Body of pancreas (tissue), 4 donors: ENCODE measurements around the gene SH3GL3. TPM values are rescaled to one million over a fixed set of nuclear protein-coding genes. Genes with fewer than 3 reads are reported as not detected.

Experiments
- ATAC-seq: fragments of 150-250 bp; one replicate; pipeline ENCODE4 v1.9.1; 2016
- DNase-seq, 4 donors: peaks; one replicate each; pipeline ENCODE4 v3.0.0-alpha.2; 2019
- H3K27ac ChIP-seq, 4 donors: fragments of 200-600 bp; sonication (generic); 1 replicate in 3 of 4; 2 replicates in 1 of 4; pipeline versions ENCODE4 v1.5.1 to v1.6.1; 2016 to 2019; ENCODE audit warnings: mild to moderate bottlenecking in 1 of 4, mixed read lengths in 1 of 4, moderate library complexity in 1 of 4
- H3K27me3 ChIP-seq, 2 donors: fragments of 200-600 bp; sonication (generic); one replicate each; pipeline ENCODE4 v1.6.0; 2016; ENCODE audit warnings: mild to moderate bottlenecking in 1 of 2
- H3K36me3 ChIP-seq, 2 donors: fragments of 200-600 bp; sonication (generic); replicated peaks in 1 of 2; 2 replicates each; pipeline ENCODE4 v1.5.1; 2016; ENCODE audit warnings: low read depth in 2 of 2; ENCODE audit not compliant: insufficient read depth in 1 of 2
- H3K4me1 ChIP-seq: fragments of 200-600 bp; sonication (generic); one replicate; pipeline ENCODE4 v1.6.0; 2016
- H3K4me3 ChIP-seq, 2 donors: fragments of 200-600 bp; sonication (generic); 1 replicate in 1 of 2; 2 replicates in 1 of 2; pipeline ENCODE4 v1.5.1; 2016 to 2019
- H3K9me3 ChIP-seq, 3 donors: fragments of 200-600 bp; sonication (generic); 1 replicate in 2 of 3; 2 replicates in 1 of 3; pipeline ENCODE4 v1.5.1; 2016
- POLR2A ChIP-seq, 3 donors: fragments of 450-650 bp; IDR thresholded peaks; one replicate each; pipeline ENCODE4 v1.6.1; 2016; ENCODE audit warnings: antibody characterized with exemption in 3 of 3, mild to moderate bottlenecking in 2 of 3
- WGBS, 2 donors: methylation state at CpG; one replicate each; pipeline ENCODE4 v1.1.5; 2017; 5-methylcytosine and 5-hydroxymethylcytosine counted together
- intact Hi-C: fragments of 100-400 bp; cut with DNase I; formaldehyde crosslinking; loops from one replicate; pipeline ENCODE4 v1.15.1; 2023
- total RNA-seq, 2 donors: library from RNA; depleted of rRNA; stranded (reverse); fragments of >200 nt; gene quantifications; one replicate each; pipeline ENCODE4 v1.1.0, GENCODE V29; 2016
- TF ChIP-seq, protein P1 (sequence below), 7 experiments: fragments of 450-650 bp in 4 of 7; fragments of 200-600 bp in 3 of 7; sonication (generic) in 3 of 7; IDR thresholded peaks; one replicate each; pipeline ENCODE4 v1.5.1; 2016 to 2019; ENCODE audit warnings: antibody characterized with exemption in 7 of 7

SH3GL3 gene
- total RNA-seq, 2 donors from 2014 or later: 2.3 TPM; not detected in 1

DNA sequence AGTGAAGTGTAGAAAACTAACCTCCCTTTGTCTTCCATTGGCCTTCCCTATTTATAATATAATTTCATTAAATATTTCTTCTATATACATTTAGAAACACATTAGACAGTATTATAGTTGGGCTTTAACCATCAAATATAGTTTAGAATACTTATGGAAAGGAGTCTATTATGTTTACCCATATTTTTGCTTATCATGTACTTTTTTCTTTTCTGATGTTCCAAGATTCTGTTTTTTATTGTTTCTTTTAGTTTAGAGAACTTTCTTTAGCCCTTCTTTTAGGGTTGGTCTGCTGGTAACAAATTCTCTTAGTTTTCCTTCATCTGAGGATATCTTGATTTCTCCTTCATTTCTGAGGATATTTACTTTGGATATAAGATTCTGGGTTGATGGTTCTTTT, 23.7 kb downstream of the SH3GL3 start:
- no peak for TF ChIP-seq POLR2A (IDR thresholded peaks at IDR 0.05)
- TF ChIP-seq, protein P1, sequence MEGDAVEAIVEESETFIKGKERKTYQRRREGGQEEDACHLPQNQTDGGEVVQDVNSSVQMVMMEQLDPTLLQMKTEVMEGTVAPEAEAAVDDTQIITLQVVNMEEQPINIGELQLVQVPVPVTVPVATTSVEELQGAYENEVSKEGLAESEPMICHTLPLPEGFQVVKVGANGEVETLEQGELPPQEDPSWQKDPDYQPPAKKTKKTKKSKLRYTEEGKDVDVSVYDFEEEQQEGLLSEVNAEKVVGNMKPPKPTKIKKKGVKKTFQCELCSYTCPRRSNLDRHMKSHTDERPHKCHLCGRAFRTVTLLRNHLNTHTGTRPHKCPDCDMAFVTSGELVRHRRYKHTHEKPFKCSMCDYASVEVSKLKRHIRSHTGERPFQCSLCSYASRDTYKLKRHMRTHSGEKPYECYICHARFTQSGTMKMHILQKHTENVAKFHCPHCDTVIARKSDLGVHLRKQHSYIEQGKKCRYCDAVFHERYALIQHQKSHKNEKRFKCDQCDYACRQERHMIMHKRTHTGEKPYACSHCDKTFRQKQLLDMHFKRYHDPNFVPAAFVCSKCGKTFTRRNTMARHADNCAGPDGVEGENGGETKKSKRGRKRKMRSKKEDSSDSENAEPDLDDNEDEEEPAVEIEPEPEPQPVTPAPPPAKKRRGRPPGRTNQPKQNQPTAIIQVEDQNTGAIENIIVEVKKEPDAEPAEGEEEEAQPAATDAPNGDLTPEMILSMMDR (IDR thresholded peaks at IDR 0.05): no peak
- ATAC-seq (no peak), DNase-seq (no peak)
- H3K27me3 ChIP-seq: no peaks in the 10 kb centered on the region
- H3K4me3 ChIP-seq: no peak overlapping the region
- H3K27ac ChIP-seq: no peak overlapping the region
- intact Hi-C loops: no loop called here
- H3K9me3 ChIP-seq: no peaks in the 10 kb centered on the region
- H3K36me3 ChIP-seq: no peaks in the 10 kb centered on the region
- H3K4me1 ChIP-seq: no peaks in the 10 kb centered on the region

DNA sequence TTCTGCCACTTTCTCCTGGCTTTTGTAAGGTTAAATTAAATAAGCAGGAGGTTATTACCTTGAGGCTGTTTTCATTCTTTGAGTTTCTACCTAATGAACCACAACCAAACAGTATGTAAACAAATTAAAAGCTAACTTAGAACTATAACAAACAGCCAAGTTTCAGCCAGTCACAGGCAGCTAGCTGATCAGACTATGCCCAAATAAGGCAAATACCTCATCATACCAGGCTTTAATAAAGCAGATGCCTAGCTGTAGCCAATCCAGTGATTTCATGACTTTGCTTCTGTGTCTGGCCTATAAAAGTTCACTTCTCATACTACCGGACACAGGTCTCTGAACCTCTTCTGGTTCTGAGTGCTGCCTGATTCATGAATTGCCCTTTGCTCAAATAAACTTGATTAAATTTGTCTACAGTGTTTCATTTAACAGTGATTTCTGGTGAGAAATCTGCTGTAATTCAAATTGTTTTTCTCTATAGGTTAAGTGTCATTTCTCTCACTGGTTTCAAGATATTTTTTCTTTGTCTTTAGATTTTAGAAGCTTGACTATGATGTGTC, 24.2 kb downstream of the SH3GL3 start:
- intact Hi-C loops: no loop called here
- no peaks in the 10 kb centered on the region for H3K9me3 ChIP-seq
- no peaks in the 10 kb centered on the region for H3K4me1 ChIP-seq
- 96 to 100% methylated on average over 1 of the region's 1 CpG for WGBS, 2 donors
- H3K27me3 ChIP-seq: no peaks in the 10 kb centered on the region
- no peak overlapping the region for H3K4me3 ChIP-seq
- DNase-seq: no peak
- H3K27ac ChIP-seq: no peak overlapping the region
- ATAC-seq: no peak
- no peaks in the 10 kb centered on the region for H3K36me3 ChIP-seq
- TF ChIP-seq, protein P1 (IDR thresholded peaks at IDR 0.05): no peak
- TF ChIP-seq POLR2A (IDR thresholded peaks at IDR 0.05): no peak

DNA sequence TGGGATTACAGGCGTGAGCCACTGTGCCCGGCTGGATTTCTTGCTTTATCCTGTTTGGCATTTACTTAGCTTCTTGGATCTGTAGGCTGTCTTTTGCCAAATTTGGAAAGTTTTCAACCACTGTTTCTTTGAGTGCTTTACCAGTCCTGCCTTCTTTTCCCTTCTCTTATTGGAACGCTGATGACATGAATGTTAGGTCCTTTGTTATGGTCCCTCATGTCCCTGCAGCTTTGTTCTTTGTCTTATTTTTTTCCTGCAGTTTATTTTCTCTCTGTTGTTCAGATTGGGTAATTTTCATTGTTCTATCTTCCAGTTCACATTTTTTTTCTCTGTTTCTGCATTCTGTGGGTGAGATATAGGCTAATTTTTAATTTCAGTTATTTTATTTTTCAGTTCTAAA, 25.0 kb downstream of the SH3GL3 start:
- TF ChIP-seq POLR2A (IDR thresholded peaks at IDR 0.05): no peak
- TF ChIP-seq, protein P1 (IDR thresholded peaks at IDR 0.05): no peak
- no peak overlapping the region for H3K27ac ChIP-seq
- 78 to 90% methylated on average over 3 of the region's 3 CpGs for WGBS, 2 donors
- no peak overlapping the region for H3K4me3 ChIP-seq
- no peaks in the 10 kb centered on the region for H3K27me3 ChIP-seq
- ATAC-seq (no peak), DNase-seq (no peak)
- no peaks in the 10 kb centered on the region for H3K9me3 ChIP-seq
- intact Hi-C loops: no loop called here
- peaks cover 2% of the 10 kb centered on the region for H3K4me1 ChIP-seq
- no peaks in the 10 kb centered on the region for H3K36me3 ChIP-seq

DNA sequence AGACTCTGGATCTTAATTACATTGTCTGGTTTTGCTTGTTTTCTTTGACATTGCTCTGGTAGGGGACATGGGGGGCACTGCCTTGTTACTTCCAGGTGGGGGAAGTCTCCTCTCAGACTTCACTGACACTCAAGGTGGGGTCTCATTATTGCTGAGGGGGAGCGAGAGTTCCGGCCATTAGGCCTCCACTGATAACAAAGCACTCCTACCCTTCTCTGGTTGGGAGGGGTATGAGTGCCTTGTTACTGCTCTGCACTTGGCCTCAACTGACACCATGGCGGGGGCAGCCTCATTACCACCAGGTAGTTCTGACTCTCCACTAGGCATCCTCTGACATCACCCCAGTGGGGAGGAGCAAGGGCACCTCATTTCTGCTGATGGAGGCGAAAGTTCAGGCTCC, 25.7 kb downstream of the SH3GL3 start:
- Histone ChIP-seq H3K36me3 (no peaks in the 10 kb centered on the region), H3K9me3 (no peaks in the 10 kb centered on the region), H3K27ac (no peak overlapping the region), H3K4me3 (no peak overlapping the region), H3K4me1 (peaks cover 5% of the 10 kb centered on the region), H3K27me3 (no peaks in the 10 kb centered on the region)
- DNase-seq (no peak), ATAC-seq (no peak)
- intact Hi-C loops: no loop called here
- WGBS, 2 donors: 79 to 85% methylated on average over 3 to 4 of the region's 4 CpGs
- TF ChIP-seq, protein P1 (IDR thresholded peaks at IDR 0.05): no peak

DNA sequence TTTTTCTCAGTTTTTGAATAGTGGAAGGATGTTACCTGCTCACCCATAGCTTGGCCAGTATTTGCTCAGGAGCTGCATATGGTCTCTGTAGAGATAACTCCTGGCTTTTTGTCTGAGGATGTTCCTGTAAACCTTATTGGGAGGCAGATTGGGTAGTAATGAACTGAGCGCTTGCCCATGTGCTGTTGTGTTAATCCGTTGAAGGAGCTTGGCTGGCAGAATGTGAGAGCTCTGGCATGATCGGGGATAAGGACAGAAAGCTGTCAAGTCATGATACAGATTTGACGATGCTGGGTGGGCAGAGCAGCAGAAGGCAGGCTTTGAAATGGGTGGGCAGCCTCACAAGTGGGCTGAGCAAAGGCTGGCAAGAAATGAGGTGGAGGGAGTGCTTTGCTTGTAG, 27.4 kb downstream of the SH3GL3 start:
- H3K4me3 ChIP-seq: no peak overlapping the region
- WGBS, 2 donors: 65 to 84% methylated on average over 4 of the region's 4 CpGs
- TF ChIP-seq, protein P1 (IDR thresholded peaks at IDR 0.05): no peak
- no peak for TF ChIP-seq POLR2A (IDR thresholded peaks at IDR 0.05)
- no peaks in the 10 kb centered on the region for H3K27me3 ChIP-seq
- intact Hi-C loops: no loop called here
- ATAC-seq: no peak
- no peak overlapping the region for H3K27ac ChIP-seq
- peaks cover 5% of the 10 kb centered on the region for H3K4me1 ChIP-seq
- no peaks in the 10 kb centered on the region for H3K9me3 ChIP-seq
- no peak for DNase-seq
- no peaks in the 10 kb centered on the region for H3K36me3 ChIP-seq
